Gastrocnemius medialis (tissue), 4 donors: ENCODE results near the gene SGTA.

Source experiments
- CTCF ChIP-seq, 5 experiments: fragments of 450-650 bp in 3 of 5; fragments of 200-600 bp in 2 of 5; sonication (generic) in 2 of 5; IDR thresholded peaks in 4 of 5; conservative IDR thresholded peaks in 1 of 5; 1 replicate in 4 of 5; 2 replicates in 1 of 5; pipeline ENCODE4 v1.5.1; 2016 to 2019; ENCODE audit warnings: antibody characterized with exemption in 5 of 5, mild to moderate bottlenecking in 3 of 5, moderate library complexity in 3 of 5
- POLR2A ChIP-seq, 2 donors: fragments of 450-650 bp; IDR thresholded peaks; one replicate each; pipeline ENCODE4 v1.6.1; 2017; ENCODE audit warnings: antibody characterized with exemption in 2 of 2, mild to moderate bottlenecking in 2 of 2, moderate library complexity in 2 of 2

DNA sequence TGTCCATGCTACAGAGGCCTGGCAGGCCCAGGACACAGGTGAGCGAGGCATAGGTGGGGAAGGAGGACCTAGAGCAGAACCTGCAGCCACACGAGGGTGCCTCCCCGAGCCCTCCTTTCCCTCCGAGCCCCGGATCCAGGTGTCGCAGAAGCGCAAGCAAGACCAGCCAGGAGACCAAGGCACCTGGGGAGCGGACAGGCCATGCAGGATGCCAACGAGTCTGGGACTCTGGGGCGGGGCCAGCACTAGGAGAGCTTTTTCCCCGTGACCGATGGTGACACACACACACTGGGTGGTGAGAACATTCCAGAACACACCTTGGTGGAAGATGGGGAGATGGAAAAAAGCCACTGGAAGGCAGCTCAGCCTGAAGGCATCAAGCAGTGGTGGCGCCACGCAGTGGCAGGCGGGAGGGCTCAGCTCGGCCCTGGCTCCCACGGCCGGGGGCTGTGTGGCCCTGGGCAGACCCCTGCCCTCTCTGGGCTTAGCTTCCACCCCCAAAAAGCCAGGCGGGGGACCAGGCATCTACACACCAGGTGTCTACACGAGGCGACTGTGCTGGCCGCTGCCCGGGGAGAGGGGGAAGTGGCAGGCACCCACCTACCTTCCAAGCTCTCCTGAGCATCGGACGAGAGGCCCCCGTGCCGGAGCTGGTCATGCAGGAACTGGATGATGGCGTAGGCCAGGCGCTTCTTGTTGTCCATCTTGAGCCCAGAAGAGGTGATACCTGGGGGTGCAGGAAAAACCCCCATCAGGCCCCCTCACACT is 14.5 kb downstream of the SGTA start:
- TF ChIP-seq POLR2A (IDR thresholded peaks at IDR 0.05) (no peak), CTCF (IDR thresholded peaks at IDR 0.05 in 4 of 5, conservative IDR thresholded peaks at IDR 0.05 in 1 of 5) (no peak)
